ENCODE data around the gene MAD1L1.
"Not testable (repeated sequence)": the region's sequence is repeated elsewhere in the genome, so short reads cannot be mapped to it uniquely, and the experiment has no call there.

Gene MAD1L1

DNA sequence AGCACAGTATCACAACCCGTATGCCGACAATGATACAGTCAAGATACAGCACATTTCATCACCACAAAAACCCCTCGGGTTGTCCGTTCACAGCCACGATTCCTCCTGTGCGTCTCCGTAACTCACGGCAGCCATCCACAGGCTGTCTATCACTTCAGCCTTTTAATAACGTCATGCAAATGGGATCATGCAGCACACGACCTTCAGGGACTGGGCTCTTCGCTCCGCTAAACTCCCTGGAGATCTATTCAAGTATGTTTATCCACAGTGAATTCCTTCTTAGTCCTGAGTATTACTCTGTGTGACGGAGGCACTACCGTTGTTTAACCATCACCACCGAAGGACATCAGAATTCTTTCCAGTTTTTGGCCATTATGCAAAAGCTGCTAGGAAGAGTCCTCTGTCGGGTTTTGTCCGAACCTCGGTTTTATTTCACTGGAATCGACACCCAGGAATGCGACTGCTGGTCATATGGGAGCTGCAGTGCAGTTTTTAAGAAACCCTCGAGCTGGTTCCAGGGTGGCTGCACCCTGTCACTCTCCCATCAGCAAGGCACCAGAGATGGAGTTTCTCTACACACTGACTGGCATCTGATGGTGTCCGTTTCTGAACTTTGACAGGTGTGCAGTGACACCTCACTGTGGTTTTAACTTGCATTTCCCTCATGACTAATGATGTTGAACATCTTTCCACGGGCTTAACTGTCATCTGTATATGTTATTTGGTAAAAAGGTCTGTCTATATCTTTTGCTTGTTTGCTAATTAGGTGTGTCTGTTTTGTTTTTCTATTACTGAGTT lies 193.6 kb downstream of the MAD1L1 start:
- POLR2A ChIA-PET (ENCODE audit: low non-redundant PET), result no interaction called here
- no peak overlapping the region for H3K27ac ChIP-seq
- DNase-seq (ENCODE audit: low spot score), result no peak
- TF ChIP-seq, protein P1, sequence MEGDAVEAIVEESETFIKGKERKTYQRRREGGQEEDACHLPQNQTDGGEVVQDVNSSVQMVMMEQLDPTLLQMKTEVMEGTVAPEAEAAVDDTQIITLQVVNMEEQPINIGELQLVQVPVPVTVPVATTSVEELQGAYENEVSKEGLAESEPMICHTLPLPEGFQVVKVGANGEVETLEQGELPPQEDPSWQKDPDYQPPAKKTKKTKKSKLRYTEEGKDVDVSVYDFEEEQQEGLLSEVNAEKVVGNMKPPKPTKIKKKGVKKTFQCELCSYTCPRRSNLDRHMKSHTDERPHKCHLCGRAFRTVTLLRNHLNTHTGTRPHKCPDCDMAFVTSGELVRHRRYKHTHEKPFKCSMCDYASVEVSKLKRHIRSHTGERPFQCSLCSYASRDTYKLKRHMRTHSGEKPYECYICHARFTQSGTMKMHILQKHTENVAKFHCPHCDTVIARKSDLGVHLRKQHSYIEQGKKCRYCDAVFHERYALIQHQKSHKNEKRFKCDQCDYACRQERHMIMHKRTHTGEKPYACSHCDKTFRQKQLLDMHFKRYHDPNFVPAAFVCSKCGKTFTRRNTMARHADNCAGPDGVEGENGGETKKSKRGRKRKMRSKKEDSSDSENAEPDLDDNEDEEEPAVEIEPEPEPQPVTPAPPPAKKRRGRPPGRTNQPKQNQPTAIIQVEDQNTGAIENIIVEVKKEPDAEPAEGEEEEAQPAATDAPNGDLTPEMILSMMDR (conservative IDR thresholded peaks at IDR 0.05; ENCODE audit: low read depth), result no peak
- CTCF ChIA-PET, result interaction anchor here (0.6 kb wide), 1 partner anchor 11 kb away, joined by 3 read pairs; no protein-coding TSS in a partner anchor

DNA sequence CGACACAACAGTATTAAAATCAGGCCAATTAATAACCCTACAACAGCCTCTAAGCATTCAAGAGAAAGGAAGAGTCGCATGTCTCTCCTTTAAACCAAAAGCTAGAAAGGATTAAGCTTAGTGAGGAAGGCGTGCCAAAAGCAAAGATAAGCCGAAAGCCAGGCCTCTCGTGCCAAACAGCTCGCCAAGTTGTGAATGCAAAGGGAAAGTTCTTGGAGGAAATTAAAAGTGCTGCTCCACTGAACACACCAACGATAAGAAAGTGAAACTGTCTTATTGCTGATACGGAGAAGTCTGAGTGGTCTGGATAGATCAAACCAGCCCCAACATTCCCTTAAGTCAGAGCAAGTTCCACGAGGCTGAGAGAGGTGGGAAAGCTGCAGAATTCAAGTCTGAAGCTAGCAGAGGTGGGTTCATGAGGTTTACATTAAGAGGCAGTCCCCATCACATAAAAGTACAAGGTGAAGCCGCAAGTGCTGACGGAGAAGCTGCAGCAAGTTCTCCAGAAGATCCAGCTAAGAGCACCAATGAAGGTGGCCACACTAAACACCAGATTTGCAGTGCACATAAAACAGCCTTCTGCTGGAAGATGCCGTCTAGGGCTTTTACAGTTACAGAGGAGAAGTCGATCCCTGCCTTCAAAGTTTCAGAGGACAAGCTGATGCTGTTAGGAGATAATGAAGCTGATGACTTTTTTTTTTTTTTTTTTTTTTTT lies 194.8 kb downstream of the MAD1L1 start:
- POLR2A ChIA-PET (ENCODE audit: low non-redundant PET), result interaction anchor here (0.6 kb wide), 1 partner anchor 170 kb away, joined by 3 read pairs; no protein-coding TSS in a partner anchor
- CTCF ChIA-PET, result interaction anchor here (0.6 to 1.0 kb wide), 2 partner anchors 8 to 10 kb away, joined by 3 to 4 read pairs; no protein-coding TSS in a partner anchor
- TF ChIP-seq, protein P1 (conservative IDR thresholded peaks at IDR 0.05; ENCODE audit: low read depth), result no peak
- DNase-seq (ENCODE audit: low spot score), result no peak
- no peak overlapping the region for H3K27ac ChIP-seq

GRCh38 chr7:2037301-2037807 lies 195.4 kb downstream of the MAD1L1 start:
- CTCF ChIA-PET, result interaction anchor here (1.0 kb wide), 1 partner anchor 8 kb away, joined by 4 read pairs; no protein-coding TSS in a partner anchor
- no peak for DNase-seq (ENCODE audit: low spot score)
- no peak overlapping the region for H3K27ac ChIP-seq

GRCh38 chr7:2036786-2037185 lies 196.0 kb downstream of the MAD1L1 start:
- POLR2A ChIA-PET (ENCODE audit: low non-redundant PET), result no interaction called here
- no peak overlapping the region for H3K27ac ChIP-seq
- TF ChIP-seq, protein P1 (conservative IDR thresholded peaks at IDR 0.05; ENCODE audit: low read depth), result no peak
- no peak for DNase-seq (ENCODE audit: low spot score)
- CTCF ChIA-PET, result interaction anchor here (0.5 to 0.6 kb wide), 2 partner anchors 232 to 358 kb away, joined by 3 read pairs; no protein-coding TSS in a partner anchor

More at GRCh38 chr7:2037301-2037807, 195.4 kb downstream of the MAD1L1 start:
- TF ChIP-seq, protein P1 (conservative IDR thresholded peaks at IDR 0.05; ENCODE audit: low read depth), result no peak
- POLR2A ChIA-PET (ENCODE audit: low non-redundant PET), result no interaction called here

DNA sequence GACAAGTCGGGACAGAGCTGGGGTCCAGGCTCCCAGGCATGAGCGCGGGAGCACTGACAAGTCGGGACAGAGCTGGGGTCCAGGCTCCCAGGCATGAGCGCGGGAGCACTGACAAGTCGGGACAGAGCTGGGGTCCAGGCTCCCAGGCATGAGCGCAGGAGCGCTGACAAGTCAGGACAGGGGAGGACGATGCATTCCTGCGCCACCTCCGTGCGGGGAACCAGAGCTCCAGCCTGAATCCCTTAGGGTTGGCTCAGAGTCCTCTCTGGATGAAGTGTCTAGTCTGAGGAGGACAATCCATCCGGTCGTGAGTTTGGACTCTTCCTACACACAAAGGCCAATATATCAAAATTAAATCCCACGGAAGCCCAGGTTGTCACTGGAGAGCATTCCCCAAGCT lies 196.5 kb downstream of the MAD1L1 start:
- POLR2A ChIA-PET (ENCODE audit: low non-redundant PET); DNase-seq (ENCODE audit: low spot score); H3K27ac ChIP-seq: not testable (repeated sequence)
- CTCF ChIA-PET, result interaction anchor here (0.5 to 0.6 kb wide), 3 partner anchors 124 to 359 kb away, joined by 3 read pairs; no protein-coding TSS in a partner anchor

- TF ChIP-seq, protein P1 (conservative IDR thresholded peaks at IDR 0.05; ENCODE audit: low read depth), result no peak
- ChIA-PET CTCF (no interaction called here), POLR2A (ENCODE audit: low non-redundant PET) (interaction anchor here (0.6 kb wide), 1 partner anchor 295 kb away, joined by 5 read pairs; no protein-coding TSS in a partner anchor)
- H3K27ac ChIP-seq, result no peak overlapping the region
- no peak for DNase-seq (ENCODE audit: low spot score)
These were observed 198.2 kb downstream of the MAD1L1 start for GRCh38 chr7:2034291-2035201.

All from RWPE1 (cell line).